A673 (cell line): ENCODE data around the gene PNMA8C. TPM values are rescaled to one million over a fixed set of nuclear protein-coding genes. Genes with fewer than 3 reads are reported as not detected.

Experiments
- BruUV-seq: library from RNA; stranded (reverse); fragments of 400-500 nt; replicated peaks from 2 replicates; lab custom pipeline; 2021; lab: Mats Ljungman, UMichigan
- CTCF ChIA-PET: fragments of 300-600 bp; sonication (Branson Sonifier 250); formaldehyde crosslinking; loops from one replicate; lab custom pipeline; 2022; ENCODE audit warnings: antibody characterized with exemption; lab: Charles Lee
- POLR2A ChIA-PET: fragments of 300-600 bp; sonication (Branson Sonifier 250); formaldehyde crosslinking; loops from one replicate; lab custom pipeline; 2022; ENCODE audit warnings: antibody characterized with exemption; ENCODE audit not compliant: low non-redundant PET; lab: Charles Lee
- DNase-seq: peaks from one replicate; pipeline ENCODE4 v3.0.0-alpha.2; 2015; ENCODE audit warnings: low spot score
- H3K27ac ChIP-seq: fragments of 200-600 bp; sonication (generic); 2 replicates; pipeline ENCODE4 v1.5.1; 2016; ENCODE audit warnings: mixed run types, low read depth, mild to moderate bottlenecking, mixed read lengths, antibody characterized with exemption, low read length; ENCODE audit not compliant: poor library complexity, severe bottlenecking
- H3K27me3 ChIP-seq: fragments of 200-600 bp; sonication (generic); replicated peaks from 2 replicates; pipeline ENCODE4 v1.6.1; 2017; ENCODE audit warnings: mixed run types, low read depth, mild to moderate bottlenecking, mixed read lengths, antibody characterized with exemption, low read length; ENCODE audit not compliant: insufficient read depth, poor library complexity
- H3K36me3 ChIP-seq: fragments of 200-600 bp; sonication (generic); 2 replicates; pipeline ENCODE4 v1.6.1; 2016; ENCODE audit warnings: mixed run types, mild to moderate bottlenecking, mixed read lengths, antibody characterized with exemption, low read length; ENCODE audit not compliant: insufficient read depth, poor library complexity, severe bottlenecking
- H3K4me1 ChIP-seq: fragments of 200-600 bp; sonication (generic); 2 replicates; pipeline ENCODE4 v1.6.1; 2017; ENCODE audit warnings: mixed run types, mild to moderate bottlenecking, mixed read lengths, antibody characterized with exemption, low read length; ENCODE audit not compliant: insufficient read depth, poor library complexity, severe bottlenecking
- H3K4me3 ChIP-seq: fragments of 200-600 bp; sonication (generic); 2 replicates; pipeline ENCODE4 v1.5.1; 2016; ENCODE audit warnings: low read depth, mixed run types, mild to moderate bottlenecking, mixed read lengths, low read length; ENCODE audit not compliant: poor library complexity, severe bottlenecking
- H3K9me3 ChIP-seq: fragments of 200-600 bp; sonication (generic); 2 replicates; pipeline ENCODE4 v1.6.1; 2016; ENCODE audit warnings: mixed run types, low read depth, mild to moderate bottlenecking, mixed read lengths, antibody characterized with exemption, low read length; ENCODE audit not compliant: poor library complexity, severe bottlenecking
- CTCF ChIP-seq: fragments of 300-800, 200-600 bp; sonication (generic); conservative IDR thresholded peaks from 2 replicates; pipeline ENCODE4 v1.5.1; 2017; ENCODE audit warnings: low read depth, mild to moderate bottlenecking, antibody characterized with exemption, low read length, moderate library complexity, mixed read lengths
- EZH2 ChIP-seq: fragments of 200-600 bp; sonication (generic); IDR thresholded peaks from 2 replicates; pipeline ENCODE4 v1.6.1; 2017; ENCODE audit warnings: borderline replicate concordance, low read depth, mild to moderate bottlenecking, mixed read lengths, antibody characterized with exemption, low read length; ENCODE audit not compliant: poor library complexity, severe bottlenecking
- intact Hi-C: fragments of 100-400 bp; cut with micrococcal nuclease; formaldehyde crosslinking; loops from one replicate; pipeline ENCODE4 v1.10.0; 2022; ENCODE audit not compliant: unreplicated experiment
- total RNA-seq: library from RNA; stranded (reverse); gene quantifications from 2 replicates; pipeline ENCODE4 v1.2.3, GENCODE V29; 2021

The PNMA8C gene
- total RNA-seq, 1 experiment from 2014 or later, result not detected

- no peak for DNase-seq
- Histone ChIP-seq H3K9me3 (peaks cover 5% of the 10 kb centered on the region), H3K4me3 (no peak overlapping the region), H3K27me3 (no peaks in the 10 kb centered on the region), H3K36me3 (peaks cover 75% of the 10 kb centered on the region), H3K4me1 (peaks cover 22% of the 10 kb centered on the region), H3K27ac (no peak overlapping the region)
- TF ChIP-seq CTCF (no peak), EZH2 (no peak)
- CTCF ChIA-PET, result no interaction called here
- intact Hi-C loops, result no loop called here
- POLR2A ChIA-PET, result no interaction called here
- no TSS peak for BruUV-seq
Measured at GRCh38 chr19:46381756-46382345, 46.9 kb downstream of the PNMA8C start.

GRCh38 chr19:46381346-46381745 lies 47.4 kb downstream of the PNMA8C start:
- Histone ChIP-seq H3K36me3 (peaks cover 80% of the 10 kb centered on the region), H3K4me3 (no peak overlapping the region), H3K27me3 (no peaks in the 10 kb centered on the region), H3K27ac (no peak overlapping the region), H3K9me3 (peaks cover 5% of the 10 kb centered on the region), H3K4me1 (peaks cover 22% of the 10 kb centered on the region)
- ChIA-PET CTCF (no interaction called here), POLR2A (no interaction called here)
- no peak for TF ChIP-seq EZH2
- no peak for TF ChIP-seq CTCF
- DNase-seq, result no peak
- intact Hi-C loops, result no loop called here
- no TSS peak for BruUV-seq

GRCh38 chr19:46380690-46381089 lies 48.0 kb downstream of the PNMA8C start:
- Histone ChIP-seq H3K4me1 (peaks cover 22% of the 10 kb centered on the region), H3K4me3 (no peak overlapping the region), H3K27me3 (no peaks in the 10 kb centered on the region), H3K27ac (no peak overlapping the region), H3K36me3 (peaks cover 87% of the 10 kb centered on the region), H3K9me3 (peaks cover 5% of the 10 kb centered on the region)
- no peak for TF ChIP-seq CTCF
- no peak for TF ChIP-seq EZH2
- no TSS peak for BruUV-seq
- intact Hi-C loops, result no loop called here
- POLR2A ChIA-PET, result no interaction called here
- no peak for DNase-seq
- CTCF ChIA-PET, result no interaction called here
